ENCODE data around the gene CST7. TPM values are rescaled to one million over a fixed set of nuclear protein-coding genes. Genes with fewer than 3 reads are reported as not detected.

Gene CST7
- total RNA-seq, 1 experiment from 2014 or later = not detected

GRCh38 chr20:24912397-24913075, 36.5 kb upstream of the CST7 start:
- Histone ChIP-seq H4K20me1 (ENCODE audit: insufficient read depth) (no peaks in the 10 kb centered on the region), H3K9me2 (ENCODE audit: insufficient read depth) (no peaks in the 10 kb centered on the region), H3K36me3 (ENCODE audit: control insufficient read depth in 1 of 2, insufficient read depth in 2 of 2, low read length in 2 of 2) (no peaks in the 10 kb centered on the region), H3K4me3 (replicated peaks in 1 of 2; ENCODE audit: low read depth in 1 of 2, low read length in 2 of 2) (no peak overlapping the region), H3K79me2 (ENCODE audit: insufficient read depth, low read length) (no peaks in the 10 kb centered on the region), H3K27me3 (ENCODE audit: insufficient read depth, low read length) (peaks cover 23% of the 10 kb centered on the region; the same call in 1 of the 2 replicates), H3K9ac (ENCODE audit: low read length) (no peak overlapping the region), H2AFZ (ENCODE audit: low read depth, low read length, poor library complexity, severe bottlenecking) (no peak overlapping the region), H3K4me2 (ENCODE audit: low read length) (no peak overlapping the region), H3K9me3 (ENCODE audit: control insufficient read depth in 1 of 2, insufficient read depth in 1 of 2, low read depth in 1 of 2, low read length in 2 of 2) (no peaks in the 10 kb centered on the region), H3K27ac (ENCODE audit: low read depth, low read length) (no peak overlapping the region), H3K4me1 (ENCODE audit: control insufficient read depth in 1 of 2, insufficient read depth in 2 of 2, low read length in 2 of 2) (no peaks in the 10 kb centered on the region)
- ChIA-PET CTCF (no interaction called here), RAD21 (ENCODE audit: low non-redundant PET in 1 of 2, low total read pairs in 2 of 2, uncharacterized antibody in 2 of 2, unreplicated experiment in 2 of 2) (no interaction called here), POLR2A (no interaction called here)
- ATAC-seq = no peak
- intact Hi-C loops (cut with micrococcal nuclease) = loop anchor here (10.0 kb wide), 1 partner anchor 378 kb away; no protein-coding TSS in a partner anchor
- no peak for DNase-seq (ENCODE audit: low read depth, low spot score)
- TF ChIP-seq MAX (IDR thresholded peaks at IDR 0.05) (no peak), ZBTB33 (IDR thresholded peaks at IDR 0.05; ENCODE audit: extremely low read depth, insufficient replicate concordance, low read length) (no peak), SIN3A (IDR thresholded peaks at IDR 0.05; ENCODE audit: low read depth) (no peak), EZH2 (IDR thresholded peaks at IDR 0.05) (no peak), POLR2A (IDR thresholded peaks at IDR 0.05; ENCODE audit: borderline replicate concordance, extremely low read depth, insufficient read depth, insufficient read length) (no peak), RAD21 (IDR thresholded peaks at IDR 0.05; ENCODE audit: low read depth) (no peak), EZH2phosphoT487 (IDR thresholded peaks at IDR 0.05; ENCODE audit: borderline replicate concordance) (no peak), CBX3 (IDR thresholded peaks at IDR 0.05; ENCODE audit: low read depth) (no peak), POLR2AphosphoS5 (IDR thresholded peaks at IDR 0.05; ENCODE audit: low read depth, low read length) (no peak), SP1 (IDR thresholded peaks at IDR 0.05; ENCODE audit: low read depth) (no peak), ZFX (IDR thresholded peaks at IDR 0.05) (no peak), FOSL1 (IDR thresholded peaks at IDR 0.05; ENCODE audit: low read depth) (no peak), CEBPB (IDR thresholded peaks at IDR 0.05; ENCODE audit: low read depth) (no peak), YY1 (IDR thresholded peaks at IDR 0.05; ENCODE audit: extremely low read depth, insufficient replicate concordance, low read depth, low read length) (no peak), SRF (IDR thresholded peaks at IDR 0.05; ENCODE audit: low read depth) (no peak), JUND (IDR thresholded peaks at IDR 0.05) (no peak), REST (IDR thresholded peaks at IDR 0.05; ENCODE audit: low read depth) (no peak)
- no TSS peak for BruUV-seq (replicated peaks)
